Erythroblast (primary cell): ENCODE measurements around the gene ANO9.

Source experiments
- GATA1 ChIP-seq: IDR thresholded peaks from 2 replicates; pipeline ENCODE4 v1.6.1; 2011; ENCODE audit warnings: low read depth, mild to moderate bottlenecking, control low read depth, low read length, moderate library complexity
- POLR2A ChIP-seq: IDR thresholded peaks from 2 replicates; pipeline ENCODE4 v1.6.1; 2011; ENCODE audit warnings: mild to moderate bottlenecking, low read length

DNA sequence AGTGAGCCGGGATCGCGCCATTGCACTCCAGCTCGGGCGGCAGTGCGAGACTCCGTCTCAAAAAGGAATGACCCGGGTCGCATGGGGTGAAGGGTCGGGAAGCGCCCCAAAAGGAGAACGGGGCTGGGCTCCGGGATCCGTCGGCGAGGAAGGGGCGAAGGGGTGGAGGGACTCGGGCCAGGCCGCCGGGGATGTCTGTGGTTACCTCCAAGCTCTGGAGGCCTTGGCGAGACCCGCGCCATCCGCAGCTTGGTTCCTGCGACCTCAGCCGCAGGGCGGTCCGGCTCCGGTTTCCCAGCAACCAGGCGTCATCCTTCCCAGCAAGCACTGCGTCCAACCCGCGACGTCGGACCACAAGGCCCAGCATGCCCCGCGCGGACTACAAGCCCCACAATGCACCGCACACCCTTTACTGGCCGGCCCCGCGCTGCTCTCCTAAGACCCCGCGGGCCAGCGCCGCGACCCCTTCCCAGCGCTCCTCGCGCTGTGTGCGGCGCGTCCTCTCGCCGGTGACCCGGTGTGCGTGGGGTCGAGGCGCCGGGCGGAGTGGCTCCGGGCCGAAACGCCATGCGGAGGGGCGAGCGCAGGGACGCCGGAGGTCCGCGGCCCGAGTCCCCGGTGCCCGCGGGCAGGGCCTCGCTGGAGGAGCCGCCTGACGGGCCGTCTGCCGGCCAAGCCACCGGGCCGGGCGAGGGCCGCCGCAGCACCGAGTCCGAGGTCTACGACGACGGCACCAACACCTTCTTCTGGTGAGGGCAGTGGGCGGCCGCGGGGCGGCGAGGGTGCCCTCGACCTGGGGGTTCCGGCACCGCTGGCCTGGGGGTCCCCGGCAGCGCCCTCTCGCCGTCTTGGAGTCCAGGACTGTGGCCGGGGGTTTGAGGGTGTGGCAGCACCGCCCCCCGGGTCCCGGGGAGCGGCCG, 8.3 kb upstream of the ANO9 start, which contains the start of gene PTDSS2:
- peak; percentile 70 for TF ChIP-seq POLR2A
- no peak for TF ChIP-seq GATA1
